Uterus (tissue), 4 donors: Measurements from ENCODE around the gene SUSD1. TPM values are rescaled to one million over a fixed set of nuclear protein-coding genes. Genes with fewer than 3 reads are reported as not detected.

Source experiments
- DNase-seq, 2 donors: peaks; one replicate each; pipeline ENCODE4 v3.0.0-alpha.2; 2019 to 2020
- H3K27ac ChIP-seq, 2 donors: fragments of 200-600 bp; sonication (generic); 1 replicate in 1 of 2; 2 replicates in 1 of 2; pipeline ENCODE4 v1.5.1; 2016 to 2018
- H3K27me3 ChIP-seq, 2 donors: fragments of 200-600 bp; sonication (generic); one replicate each; pipeline ENCODE4 v1.5.1; 2018 to 2019; ENCODE audit warnings: control low read depth in 1 of 2
- H3K36me3 ChIP-seq, 2 donors: fragments of 200-600 bp; sonication (generic); one replicate each; pipeline ENCODE4 v1.5.1; 2019; ENCODE audit warnings: control low read depth in 1 of 2
- H3K4me1 ChIP-seq, 2 donors: fragments of 200-600 bp; sonication (generic); one replicate each; pipeline ENCODE4 v1.5.1; 2018 to 2019; ENCODE audit warnings: control low read depth in 1 of 2
- H3K4me3 ChIP-seq, 2 donors: fragments of 200-600 bp; sonication (generic); 1 replicate in 1 of 2; 2 replicates in 1 of 2; pipeline ENCODE4 v1.5.1; 2018 to 2019; ENCODE audit warnings: mild to moderate bottlenecking in 1 of 2
- H3K9me3 ChIP-seq, 2 donors: fragments of 200-600 bp; sonication (generic); one replicate each; pipeline ENCODE4 v1.5.1; 2019; ENCODE audit warnings: control low read depth in 1 of 2
- CTCF ChIP-seq, 4 experiments: fragments of 200-600 bp in 2 of 4; fragments of 450-650 bp in 2 of 4; sonication (generic) in 2 of 4; IDR thresholded peaks; one replicate each; pipeline ENCODE4 v1.5.1; 2016 to 2019; ENCODE audit warnings: antibody characterized with exemption in 4 of 4, mild to moderate bottlenecking in 2 of 4, moderate library complexity in 1 of 4
- POLR2A ChIP-seq, 2 donors: fragments of 450-650 bp; IDR thresholded peaks; one replicate each; pipeline ENCODE4 v1.6.1; 2016; ENCODE audit warnings: antibody characterized with exemption in 2 of 2, mild to moderate bottlenecking in 1 of 2, moderate library complexity in 1 of 2
- intact Hi-C: fragments of 100-400 bp; cut with DNase I; formaldehyde crosslinking; loops from one replicate; pipeline ENCODE4 v1.15.1; 2023; ENCODE audit warnings: low total_unique reads
- total RNA-seq, 4 donors: library from RNA; depleted of rRNA in 3 of 4; stranded (reverse); fragments of >200 nt in 3 of 4; gene quantifications; one replicate each; pipeline versions ENCODE4 v1.1.0 to v1.2.4, GENCODE V29; 2014 to 2023
- donor health status: DM: yes; HTN: yes; CAD: no.

The SUSD1 gene
- total RNA-seq, 4 donors from 2014 or later: 2.9 to 22.5 (median 10.0) TPM

DNA sequence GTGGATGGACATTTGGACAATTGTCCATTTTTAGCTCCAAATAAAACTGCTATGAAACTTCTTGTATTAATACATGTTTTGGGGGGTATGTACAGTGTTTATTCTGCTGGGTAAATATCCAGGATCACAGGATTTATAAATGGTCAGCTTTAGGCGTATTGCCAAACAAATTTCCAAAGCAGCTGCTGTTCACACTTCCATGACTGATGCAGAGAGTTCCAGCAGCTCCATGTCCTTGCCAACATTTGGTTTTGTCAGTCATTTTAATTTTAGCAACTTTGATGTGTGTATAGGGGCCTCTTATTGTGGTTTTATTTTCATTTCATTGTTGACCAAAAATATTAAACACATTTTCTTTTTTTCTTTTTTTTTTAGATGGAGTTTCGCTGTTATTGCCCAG, 9.8 kb upstream of the SUSD1 start:
- no peaks in the 10 kb centered on the region for H3K27me3 ChIP-seq
- peaks cover 0 to 6% of the 10 kb centered on the region in 2 donors for H3K4me1 ChIP-seq
- no peak for DNase-seq
- no peaks in the 10 kb centered on the region for H3K36me3 ChIP-seq
- TF ChIP-seq CTCF (IDR thresholded peaks at IDR 0.05) (no peak), POLR2A (IDR thresholded peaks at IDR 0.05) (no peak)
- intact Hi-C loops: no loop called here
- H3K9me3 ChIP-seq: no peaks in the 10 kb centered on the region
- H3K27ac ChIP-seq: no peak overlapping the region
- no peak overlapping the region for H3K4me3 ChIP-seq

- Histone ChIP-seq H3K4me3 (no peak overlapping the region), H3K27me3 (no peaks in the 10 kb centered on the region), H3K36me3 (no peaks in the 10 kb centered on the region), H3K27ac (no peak overlapping the region), H3K4me1 (peaks cover 0 to 7% of the 10 kb centered on the region in 2 donors), H3K9me3 (no peaks in the 10 kb centered on the region)
- intact Hi-C loops: no loop called here
- no peak for DNase-seq
- TF ChIP-seq POLR2A (IDR thresholded peaks at IDR 0.05) (no peak), CTCF (IDR thresholded peaks at IDR 0.05) (no peak)
Observed at GRCh38 chr9:112184221-112184620, 9.1 kb upstream of the SUSD1 start.

DNA sequence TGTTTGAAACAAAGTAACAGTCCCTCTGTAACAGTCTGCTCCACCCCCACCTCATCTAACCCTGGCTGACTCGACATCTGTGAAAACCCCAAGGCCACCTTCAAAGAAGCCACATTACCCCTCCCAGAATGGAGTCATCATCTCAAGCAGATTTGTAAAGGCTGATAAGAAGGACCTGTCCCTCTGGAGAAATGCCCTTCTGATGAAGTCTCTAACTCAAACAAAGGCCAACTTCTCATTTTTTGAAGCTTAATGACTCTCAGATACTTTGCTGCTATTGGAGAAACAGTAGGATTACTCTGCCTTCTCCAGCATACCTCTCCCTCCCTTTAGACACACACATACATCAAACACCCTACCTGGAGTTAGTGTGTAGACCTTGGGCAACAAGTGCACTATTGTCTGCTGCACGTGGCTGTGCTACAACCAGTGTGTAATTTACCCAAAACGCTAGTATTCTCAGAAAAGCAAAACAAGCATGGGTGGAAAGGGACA, 5.3 kb upstream of the SUSD1 start:
- Histone ChIP-seq H3K27me3 (no peaks in the 10 kb centered on the region), H3K9me3 (no peaks in the 10 kb centered on the region), H3K36me3 (no peaks in the 10 kb centered on the region), H3K4me1 (peaks cover 0 to 7% of the 10 kb centered on the region in 2 donors), H3K4me3 (no peak overlapping the region), H3K27ac (no peak overlapping the region)
- no peak for DNase-seq
- intact Hi-C loops: no loop called here
- no peak for TF ChIP-seq POLR2A (IDR thresholded peaks at IDR 0.05)
- no peak for TF ChIP-seq CTCF (IDR thresholded peaks at IDR 0.05)

DNA sequence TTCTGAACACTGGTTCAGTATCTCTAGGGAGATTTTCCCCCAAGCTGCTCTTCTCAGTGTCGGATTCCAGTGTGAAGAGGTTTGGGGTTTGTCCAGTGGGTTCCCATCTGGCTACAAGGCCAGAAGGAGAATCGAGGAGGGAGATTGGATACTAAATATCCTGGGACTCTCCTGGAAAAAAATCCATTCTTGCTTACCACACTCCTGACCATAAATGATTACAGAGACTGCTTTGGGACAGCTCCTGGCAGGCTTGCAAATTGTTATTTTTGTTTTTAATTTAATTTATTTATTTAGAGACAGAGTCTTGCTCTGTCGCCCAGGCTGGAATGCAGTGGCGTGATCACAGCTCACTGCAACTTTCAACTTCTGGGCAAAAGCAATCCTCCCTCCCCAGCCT, 4.7 kb upstream of the SUSD1 start:
- intact Hi-C loops: no loop called here
- Histone ChIP-seq H3K36me3 (no peaks in the 10 kb centered on the region), H3K27me3 (no peaks in the 10 kb centered on the region), H3K4me1 (peaks cover 0 to 7% of the 10 kb centered on the region in 2 donors), H3K4me3 (no peak overlapping the region), H3K9me3 (no peaks in the 10 kb centered on the region), H3K27ac (no peak overlapping the region)
- TF ChIP-seq POLR2A (IDR thresholded peaks at IDR 0.05): no peak
- no peak for TF ChIP-seq CTCF (IDR thresholded peaks at IDR 0.05)
- no peak for DNase-seq

- Histone ChIP-seq H3K9me3 (no peaks in the 10 kb centered on the region), H3K27me3 (no peaks in the 10 kb centered on the region), H3K36me3 (no peaks in the 10 kb centered on the region), H3K4me3 (no peak overlapping the region), H3K4me1 (peaks cover 0 to 7% of the 10 kb centered on the region in 2 donors), H3K27ac (no peak overlapping the region)
- TF ChIP-seq POLR2A (IDR thresholded peaks at IDR 0.05): no peak
- TF ChIP-seq CTCF (IDR thresholded peaks at IDR 0.05): no peak
- intact Hi-C loops: no loop called here
- DNase-seq: no peak
Observed at GRCh38 chr9:112176524-112176923, 1.4 kb upstream of the SUSD1 start.
